Mucosa of stomach (tissue), 1 donor: Measurements from ENCODE around the gene SYNE1.

ENCODE experiments used
- H3K27me3 ChIP-seq: one replicate; pipeline ENCODE4 v1.7.0; 2013; ENCODE audit warnings: mild to moderate bottlenecking, low read length; ENCODE audit not compliant: control insufficient read depth, insufficient read depth
- H3K36me3 ChIP-seq: one replicate; pipeline ENCODE4 v1.7.0; 2013; ENCODE audit warnings: low read length; ENCODE audit not compliant: control insufficient read depth, insufficient read depth
- H3K4me1 ChIP-seq: one replicate; pipeline ENCODE4 v1.7.0; 2013; ENCODE audit warnings: mild to moderate bottlenecking, low read length; ENCODE audit not compliant: control insufficient read depth, insufficient read depth
- H3K4me3 ChIP-seq: one replicate; pipeline ENCODE4 v1.7.0; 2013; ENCODE audit warnings: low read length
- H3K9ac ChIP-seq: one replicate; pipeline ENCODE4 v1.7.0; 2013; ENCODE audit warnings: mild to moderate bottlenecking, low read length, moderate library complexity
- H3K9me3 ChIP-seq: one replicate; pipeline ENCODE4 v1.7.0; 2013; ENCODE audit warnings: mild to moderate bottlenecking, low read length, moderate library complexity; ENCODE audit not compliant: control insufficient read depth
- donor health status: Pancreatic carcinoma.

The SYNE1 gene

DNA sequence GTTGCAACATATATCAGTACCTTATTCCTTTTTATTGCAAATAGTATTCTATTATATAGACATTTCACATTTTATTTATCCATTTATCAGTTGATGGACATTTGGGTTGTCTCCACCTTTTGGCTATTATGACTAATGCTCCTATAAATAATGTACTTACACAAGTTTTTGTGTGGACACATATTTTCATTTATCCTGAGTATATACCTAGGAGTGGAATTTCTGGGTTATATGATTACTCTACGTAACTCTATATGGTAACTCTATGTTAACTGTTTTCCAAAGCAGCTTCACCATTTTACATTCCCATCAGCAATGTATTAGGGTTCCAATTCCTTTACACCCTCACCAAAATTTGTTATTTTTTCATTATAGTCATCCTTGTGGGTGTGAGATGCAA lies 424.7 kb downstream of the SYNE1 start:
- Histone ChIP-seq H3K36me3 (no peaks in the 10 kb centered on the region), H3K27me3 (no peaks in the 10 kb centered on the region), H3K4me3 (no peak overlapping the region), H3K4me1 (no peaks in the 10 kb centered on the region), H3K9me3 (no peaks in the 10 kb centered on the region), H3K9ac (no peak overlapping the region)

DNA sequence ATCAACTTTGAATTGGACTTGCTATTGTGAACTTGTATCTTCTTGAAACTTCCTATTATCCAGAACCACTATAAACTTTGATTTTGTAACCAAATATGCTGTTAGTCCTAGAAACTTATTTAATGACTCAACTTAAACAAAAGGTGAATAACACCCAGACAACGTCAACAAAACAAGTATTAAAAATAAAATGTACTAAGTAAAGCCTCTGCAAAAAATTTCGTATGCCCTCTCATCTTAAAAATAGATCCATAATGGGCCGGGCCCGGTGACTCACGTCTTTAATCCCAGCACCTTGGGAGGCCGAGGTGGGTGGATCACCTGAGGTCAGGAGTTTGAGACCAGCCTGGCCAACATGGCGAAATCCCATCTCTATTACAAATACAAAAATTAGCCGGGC lies 428.0 kb downstream of the SYNE1 start:
- no peaks in the 10 kb centered on the region for H3K27me3 ChIP-seq
- H3K4me1 ChIP-seq: no peaks in the 10 kb centered on the region
- H3K36me3 ChIP-seq: no peaks in the 10 kb centered on the region
- no peak overlapping the region for H3K4me3 ChIP-seq
- H3K9me3 ChIP-seq: no peaks in the 10 kb centered on the region
- H3K9ac ChIP-seq: no peak overlapping the region

DNA sequence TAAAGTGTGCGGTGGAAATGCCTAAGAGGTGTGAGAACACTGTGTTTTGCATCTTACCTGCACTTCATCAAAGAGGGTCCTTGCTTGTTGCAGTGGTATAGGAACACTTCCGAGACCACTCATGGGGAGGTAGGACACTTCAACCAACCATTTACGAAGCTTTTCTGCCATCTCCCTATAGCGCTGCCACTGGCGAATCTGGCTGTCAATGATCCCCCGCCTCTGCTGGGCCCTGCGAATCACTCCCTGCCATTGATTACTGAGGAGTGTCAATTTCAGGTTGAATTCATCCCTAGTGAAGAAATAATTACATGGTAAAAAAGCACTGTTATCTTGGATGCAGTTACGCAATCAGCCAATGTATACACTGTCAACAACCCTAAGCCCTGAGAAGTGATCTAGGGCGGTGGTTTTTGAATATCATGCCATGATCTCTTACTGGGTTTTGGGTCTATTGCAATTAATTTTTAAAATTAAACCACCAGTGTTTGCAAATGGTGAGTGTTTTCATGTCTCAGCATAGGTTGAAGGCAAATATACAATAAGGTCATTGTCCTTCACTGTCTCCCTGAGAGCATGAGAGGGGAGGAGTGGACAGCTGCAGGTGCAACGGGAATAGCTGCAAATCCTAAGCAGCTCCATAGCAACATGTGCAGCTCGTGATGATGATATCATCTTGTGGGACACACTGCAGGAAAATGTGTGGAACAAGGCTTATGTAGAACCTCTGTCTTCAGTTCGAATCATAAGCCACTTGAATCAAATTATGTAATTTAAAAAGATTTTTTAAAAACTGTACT lies 429.0 kb downstream of the SYNE1 start:
- Histone ChIP-seq H3K9ac (no peak overlapping the region), H3K27me3 (no peaks in the 10 kb centered on the region), H3K4me1 (no peaks in the 10 kb centered on the region), H3K9me3 (no peaks in the 10 kb centered on the region), H3K36me3 (no peaks in the 10 kb centered on the region), H3K4me3 (no peak overlapping the region)

DNA sequence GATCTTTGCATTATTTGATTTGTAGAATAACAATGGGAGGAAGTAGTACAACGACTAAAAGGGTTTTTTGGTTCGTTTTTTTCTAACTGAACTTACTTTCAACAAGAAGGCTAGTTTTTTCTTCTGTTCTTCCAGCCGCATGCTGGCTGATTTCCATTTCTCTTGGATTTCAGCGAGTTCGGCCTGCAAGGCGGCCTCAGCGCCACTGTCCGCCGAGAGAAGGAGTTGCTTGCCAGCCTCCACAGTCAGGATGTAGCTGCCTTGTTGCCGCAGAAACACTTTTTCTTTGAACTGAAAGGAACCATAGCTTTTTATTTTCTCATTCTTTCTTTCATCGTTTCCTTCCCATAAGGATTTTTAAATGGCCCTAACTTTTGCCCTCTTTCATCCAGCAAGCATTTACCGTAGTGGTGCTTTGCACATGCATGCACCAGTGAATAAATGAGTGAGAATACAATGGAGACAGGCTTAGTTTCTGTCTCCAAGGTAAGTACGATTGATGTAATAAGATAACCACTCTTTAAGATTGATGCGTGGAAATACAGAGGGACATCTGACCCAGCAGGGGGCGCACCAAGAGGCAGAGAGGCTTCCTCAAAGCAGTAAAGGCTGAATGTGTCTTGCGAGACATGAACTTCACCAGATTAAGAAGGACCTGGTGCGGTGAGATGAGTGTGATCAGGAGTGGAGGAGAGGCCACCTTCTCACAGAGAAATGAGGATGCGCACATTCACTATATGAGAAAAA lies 430.9 kb downstream of the SYNE1 start:
- Histone ChIP-seq H3K9me3 (no peaks in the 10 kb centered on the region), H3K4me3 (no peak overlapping the region), H3K9ac (no peak overlapping the region), H3K36me3 (no peaks in the 10 kb centered on the region), H3K4me1 (no peaks in the 10 kb centered on the region), H3K27me3 (no peaks in the 10 kb centered on the region)

DNA sequence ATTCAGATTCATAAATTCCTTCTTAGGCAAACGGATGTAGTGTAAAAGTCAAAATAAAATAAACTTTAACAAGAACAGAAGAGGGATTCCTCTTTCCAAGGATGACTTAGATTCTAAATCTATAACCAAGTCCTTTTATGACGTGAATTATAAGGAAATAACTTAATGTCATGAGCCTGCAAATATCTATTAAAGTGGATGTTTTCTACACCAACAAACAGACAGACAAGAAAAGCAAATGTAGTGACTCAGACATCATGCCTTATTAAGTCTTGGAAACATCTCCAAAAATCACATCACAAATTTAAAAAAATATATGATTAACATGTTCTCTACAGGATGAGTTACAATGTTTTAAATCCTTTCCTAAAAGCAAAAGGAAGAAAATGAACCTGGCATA lies 432.6 kb downstream of the SYNE1 start:
- no peaks in the 10 kb centered on the region for H3K4me1 ChIP-seq
- no peak overlapping the region for H3K9ac ChIP-seq
- no peaks in the 10 kb centered on the region for H3K27me3 ChIP-seq
- no peaks in the 10 kb centered on the region for H3K36me3 ChIP-seq
- no peak overlapping the region for H3K4me3 ChIP-seq
- no peaks in the 10 kb centered on the region for H3K9me3 ChIP-seq

DNA sequence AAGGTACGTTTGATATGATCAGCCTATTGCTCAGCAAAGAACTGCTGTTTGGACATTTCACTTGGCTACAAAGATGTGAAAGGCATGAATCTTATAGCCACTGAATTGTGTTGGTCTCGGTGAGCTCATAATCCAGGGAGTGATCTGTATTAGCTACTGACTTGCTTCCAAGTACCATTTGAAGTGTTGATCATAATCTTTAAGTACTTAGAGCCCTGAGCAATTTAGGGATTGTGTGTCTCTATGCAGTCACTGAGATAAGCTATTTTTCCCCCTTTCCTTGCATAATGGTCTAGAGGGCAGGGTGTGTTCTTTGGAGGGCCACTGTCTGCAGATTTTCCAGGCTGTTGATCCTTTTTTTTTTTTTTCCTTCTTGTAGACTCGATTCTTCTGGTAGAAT lies 436.0 kb downstream of the SYNE1 start:
- no peaks in the 10 kb centered on the region for H3K36me3 ChIP-seq
- H3K4me3 ChIP-seq: no peak overlapping the region
- no peaks in the 10 kb centered on the region for H3K9me3 ChIP-seq
- no peaks in the 10 kb centered on the region for H3K27me3 ChIP-seq
- no peaks in the 10 kb centered on the region for H3K4me1 ChIP-seq
- H3K9ac ChIP-seq: no peak overlapping the region

DNA sequence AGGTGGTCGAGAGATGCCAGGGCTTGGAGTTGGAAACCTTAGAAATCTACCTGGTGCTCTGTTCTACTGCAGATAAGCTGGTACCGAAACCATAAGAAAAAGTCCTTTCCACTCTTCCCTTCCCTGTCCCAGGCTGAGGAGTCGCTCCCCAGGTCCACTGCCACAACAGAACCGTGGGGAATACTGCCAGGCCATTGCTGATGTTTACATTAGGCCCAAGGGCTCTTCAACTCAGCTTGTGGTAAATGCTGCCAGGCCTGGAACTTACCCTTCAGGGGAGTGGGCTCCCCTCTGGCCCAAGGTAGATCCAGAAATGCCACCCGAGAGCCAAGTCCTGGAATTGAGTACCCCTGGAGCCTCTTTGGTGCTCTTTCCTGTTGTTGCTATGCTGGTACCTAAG lies 441.3 kb downstream of the SYNE1 start:
- Histone ChIP-seq H3K4me3 (no peak overlapping the region), H3K4me1 (no peaks in the 10 kb centered on the region), H3K27me3 (no peaks in the 10 kb centered on the region), H3K36me3 (no peaks in the 10 kb centered on the region), H3K9ac (no peak overlapping the region), H3K9me3 (no peaks in the 10 kb centered on the region)

DNA sequence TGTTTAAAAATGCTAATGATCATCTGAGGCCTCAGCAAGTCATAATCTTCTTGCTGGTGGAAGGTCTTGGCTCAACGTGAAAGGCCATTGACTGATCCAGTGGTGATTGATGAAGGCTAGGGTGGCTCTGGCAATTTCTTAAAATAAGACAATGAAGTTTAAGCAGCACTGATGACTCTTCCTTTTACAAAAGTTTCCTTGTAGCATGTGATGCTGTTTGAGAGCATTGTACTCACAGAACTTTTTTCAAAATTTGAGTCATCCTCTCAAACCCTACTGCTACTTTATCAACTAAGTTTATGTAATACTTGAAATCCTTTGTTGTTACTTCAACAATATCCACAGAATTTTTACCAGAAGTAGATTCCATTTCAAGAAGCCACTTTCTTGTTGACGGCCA lies 447.4 kb downstream of the SYNE1 start:
- Histone ChIP-seq H3K4me1 (no peaks in the 10 kb centered on the region), H3K9ac (no peak overlapping the region), H3K27me3 (no peaks in the 10 kb centered on the region), H3K9me3 (no peaks in the 10 kb centered on the region), H3K36me3 (no peaks in the 10 kb centered on the region), H3K4me3 (no peak overlapping the region)

DNA sequence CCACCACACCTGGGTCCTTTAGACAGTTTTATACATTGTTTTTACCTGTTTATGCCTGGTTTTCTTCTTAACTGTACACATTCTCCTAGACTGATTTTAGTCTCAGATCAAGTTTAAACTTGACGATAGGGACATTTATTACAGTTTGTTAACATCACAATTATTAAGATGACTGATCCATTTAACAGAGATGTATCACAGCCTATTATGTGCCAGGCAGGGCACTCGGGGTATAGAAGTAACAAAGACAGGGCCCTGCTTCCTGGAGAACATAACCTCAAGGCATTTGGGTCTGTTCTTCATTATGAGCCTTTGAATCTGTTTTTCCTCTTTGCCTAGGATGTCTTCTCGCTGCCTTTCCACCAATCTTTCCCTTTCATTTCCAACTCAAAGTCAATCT lies 449.2 kb downstream of the SYNE1 start:
- Histone ChIP-seq H3K36me3 (no peaks in the 10 kb centered on the region), H3K9me3 (no peaks in the 10 kb centered on the region), H3K4me1 (no peaks in the 10 kb centered on the region), H3K4me3 (no peak overlapping the region), H3K9ac (no peak overlapping the region), H3K27me3 (no peaks in the 10 kb centered on the region)

DNA sequence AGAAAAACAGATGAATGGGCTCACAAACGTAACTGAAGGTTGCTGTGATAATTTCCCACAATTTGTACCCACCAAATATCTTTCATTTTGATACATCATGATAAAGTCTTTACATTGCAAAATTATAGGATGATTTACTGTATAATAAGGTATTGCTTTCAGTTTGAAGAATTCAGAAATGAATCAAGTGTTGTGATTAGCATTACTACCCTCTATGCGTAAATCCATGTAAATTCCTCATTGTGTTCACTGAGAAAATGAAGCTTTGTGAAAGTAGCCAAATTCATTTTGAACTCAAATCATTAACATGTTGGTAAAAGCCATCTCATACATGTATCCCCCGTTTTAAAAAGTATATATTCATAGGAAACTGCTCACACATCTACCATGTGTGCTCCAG lies 450.3 kb downstream of the SYNE1 start:
- Histone ChIP-seq H3K9me3 (no peaks in the 10 kb centered on the region), H3K9ac (no peak overlapping the region), H3K27me3 (no peaks in the 10 kb centered on the region), H3K36me3 (no peaks in the 10 kb centered on the region), H3K4me3 (no peak overlapping the region), H3K4me1 (no peaks in the 10 kb centered on the region)

DNA sequence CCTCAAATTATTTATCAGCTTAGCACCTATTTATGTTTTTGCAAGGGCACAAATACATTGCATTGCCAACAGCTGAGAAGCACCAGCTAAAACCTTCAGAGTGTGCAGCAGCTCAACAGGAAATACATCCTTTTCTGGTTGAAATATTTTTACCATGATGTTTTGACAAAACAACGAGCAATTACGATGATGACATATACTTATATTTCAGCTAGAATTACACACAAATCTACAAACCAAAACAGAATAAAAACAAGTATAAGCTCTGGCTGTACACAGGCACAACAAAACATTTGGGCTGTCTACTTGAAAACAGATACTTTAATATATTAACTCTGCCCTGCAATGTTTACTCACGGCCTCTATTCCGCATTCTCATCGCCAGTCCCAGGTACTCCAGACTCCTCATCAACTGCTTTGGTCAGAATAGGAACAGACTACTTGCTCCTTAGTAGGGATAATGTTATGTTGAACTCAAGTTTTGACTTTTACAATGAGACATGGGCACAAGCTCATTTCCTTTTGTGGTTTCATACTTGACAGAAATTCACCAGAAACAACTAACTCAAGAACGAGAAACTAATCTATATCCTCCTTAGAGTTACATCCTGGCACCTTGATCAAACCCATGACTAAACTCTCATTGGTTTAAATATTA lies 452.1 kb downstream of the SYNE1 start:
- Histone ChIP-seq H3K4me1 (no peaks in the 10 kb centered on the region), H3K36me3 (no peaks in the 10 kb centered on the region), H3K9ac (no peak overlapping the region), H3K4me3 (no peak overlapping the region), H3K27me3 (no peaks in the 10 kb centered on the region), H3K9me3 (no peaks in the 10 kb centered on the region)

DNA sequence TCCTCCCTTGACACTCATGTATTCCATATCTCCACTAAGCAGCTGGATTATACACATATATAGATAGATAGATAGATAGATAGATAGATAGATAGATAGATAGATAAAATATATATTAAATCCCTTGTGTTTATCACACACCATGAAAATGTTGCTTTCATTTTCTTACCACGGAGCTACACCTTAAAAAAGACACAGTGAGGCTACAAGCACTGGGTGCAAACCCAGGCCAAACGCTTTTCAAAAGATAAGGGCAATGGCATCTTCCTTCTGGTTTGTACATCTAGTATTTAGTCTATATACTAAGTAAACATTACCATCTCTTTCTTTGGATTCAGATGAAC lies 452.6 kb downstream of the SYNE1 start:
- Histone ChIP-seq H3K9me3 (no peaks in the 10 kb centered on the region), H3K9ac (no peak overlapping the region), H3K27me3 (no peaks in the 10 kb centered on the region), H3K4me3 (no peak overlapping the region), H3K4me1 (no peaks in the 10 kb centered on the region), H3K36me3 (no peaks in the 10 kb centered on the region)
